ENCODE measurements around the gene TRMT10A.

TRMT10A gene

GRCh38 chr4:99507349-99507748 is 56.5 kb downstream of the TRMT10A start:
- Histone ChIP-seq H3K4ac (ENCODE audit: low read length) (no peak overlapping the region), H3K27ac (replicated peaks; ENCODE audit: low read length) (no peak overlapping the region), H3K36me3 (replicated peaks in 1 of 2; ENCODE audit: control insufficient read depth in 2 of 2, insufficient read depth in 2 of 2, low read length in 2 of 2) (no peaks in the 10 kb centered on the region), H3K4me1 (ENCODE audit: control insufficient read depth in 2 of 2, insufficient read depth in 1 of 2, low read depth in 1 of 2, low read length in 2 of 2) (no peaks in the 10 kb centered on the region), H2BK120ac (ENCODE audit: low read depth, low read length) (no peak overlapping the region), H2BK12ac (ENCODE audit: low read length) (no peak overlapping the region), H3K23ac (ENCODE audit: low read depth, low read length, poor library complexity) (no peak overlapping the region), H2AK5ac (ENCODE audit: low read depth, low read length) (no peak overlapping the region), H3K4me3 (ENCODE audit: low read length in 2 of 2) (no peak overlapping the region), H3K79me1 (ENCODE audit: low read depth, low read length) (no peaks in the 10 kb centered on the region), H2BK15ac (ENCODE audit: low read length) (no peak overlapping the region), H4K91ac (ENCODE audit: low read depth, low read length, poor library complexity) (no peak overlapping the region), H4K8ac (ENCODE audit: low read depth, low read length) (no peak overlapping the region), H2AFZ (ENCODE audit: low read length) (no peak overlapping the region), H3K9me3 (replicated peaks in 1 of 2; ENCODE audit: control insufficient read depth in 2 of 2, insufficient read depth in 1 of 2, low read depth in 1 of 2, low read length in 2 of 2) (no peaks in the 10 kb centered on the region), H3K4me2 (ENCODE audit: insufficient read depth, low read length, poor library complexity, severe bottlenecking) (no peak overlapping the region), H2BK5ac (ENCODE audit: low read length) (no peak overlapping the region), H3K18ac (ENCODE audit: low read length) (no peak overlapping the region), H3K27me3 (ENCODE audit: control insufficient read depth in 3 of 3, insufficient read depth in 3 of 3, low read depth in 1 of 3, low read length in 3 of 3) (peaks cover 0 to 4% (median 0%) of the 10 kb centered on the region in 3 experiments), H3K14ac (ENCODE audit: low read length) (no peak overlapping the region), H3K9ac (ENCODE audit: low read depth, low read length, poor library complexity) (no peak overlapping the region)
- WGBS, 2 donors (ENCODE audit: extremely low coverage in 2 of 2, insufficient read length in 2 of 2, insufficient replicate concordance in 1 of 2), result no CpG with 5 or more reads among the region's 1 CpG
- DNase-seq (ENCODE audit: low spot score), result no peak

DNA sequence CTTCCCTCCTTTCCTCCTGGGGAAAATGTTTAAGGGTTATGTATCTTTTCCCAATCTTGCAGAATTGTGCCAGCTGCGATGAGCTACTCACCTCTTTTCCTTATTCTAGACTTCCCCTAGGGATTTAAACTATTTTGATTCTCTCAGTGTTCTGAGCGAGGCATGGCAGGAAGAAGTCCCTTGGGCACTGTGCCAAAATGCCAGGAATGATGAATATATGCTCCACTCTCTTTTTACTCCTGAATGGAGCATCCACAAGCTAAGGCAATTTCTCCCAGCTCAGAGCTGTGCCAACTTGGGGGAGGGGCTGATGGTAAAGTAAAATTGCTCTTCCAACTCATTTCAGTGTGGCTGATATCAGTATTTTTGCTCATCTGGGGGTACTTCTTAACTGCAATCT is 57.1 kb downstream of the TRMT10A start:
- no peaks in the 10 kb centered on the region for H3K27me3 ChIP-seq (ENCODE audit: control insufficient read depth in 3 of 3, insufficient read depth in 3 of 3, low read depth in 1 of 3, low read length in 3 of 3)
- H2BK15ac ChIP-seq (ENCODE audit: low read length), result no peak overlapping the region
- no peak overlapping the region for H3K23ac ChIP-seq (ENCODE audit: low read depth, low read length, poor library complexity)
- H3K4me3 ChIP-seq (ENCODE audit: low read length in 2 of 2), result no peak overlapping the region
- H3K79me1 ChIP-seq (ENCODE audit: low read depth, low read length), result no peaks in the 10 kb centered on the region
- H2AFZ ChIP-seq (ENCODE audit: low read length), result no peak overlapping the region
- no peak overlapping the region for H2AK5ac ChIP-seq (ENCODE audit: low read depth, low read length)
- no peak overlapping the region for H3K4ac ChIP-seq (ENCODE audit: low read length)
- H4K91ac ChIP-seq (ENCODE audit: low read depth, low read length, poor library complexity), result no peak overlapping the region
- no peaks in the 10 kb centered on the region for H3K9me3 ChIP-seq (replicated peaks in 1 of 2; ENCODE audit: control insufficient read depth in 2 of 2, insufficient read depth in 1 of 2, low read depth in 1 of 2, low read length in 2 of 2)
- H3K4me2 ChIP-seq (ENCODE audit: insufficient read depth, low read length, poor library complexity, severe bottlenecking), result no peak overlapping the region
- no peak overlapping the region for H4K8ac ChIP-seq (ENCODE audit: low read depth, low read length)
- H3K9ac ChIP-seq (ENCODE audit: low read depth, low read length, poor library complexity), result no peak overlapping the region
- H2BK5ac ChIP-seq (ENCODE audit: low read length), result no peak overlapping the region
- no peak for DNase-seq (ENCODE audit: low spot score)
- H3K18ac ChIP-seq (ENCODE audit: low read length), result no peak overlapping the region
- H2BK12ac ChIP-seq (ENCODE audit: low read length), result no peak overlapping the region
- no peak overlapping the region for H3K14ac ChIP-seq (ENCODE audit: low read length)
- H3K27ac ChIP-seq (replicated peaks; ENCODE audit: low read length), result no peak overlapping the region
- no peaks in the 10 kb centered on the region for H3K36me3 ChIP-seq (replicated peaks in 1 of 2; ENCODE audit: control insufficient read depth in 2 of 2, insufficient read depth in 2 of 2, low read length in 2 of 2)
- no peak overlapping the region for H2BK120ac ChIP-seq (ENCODE audit: low read depth, low read length)
- no CpG with 5 or more reads among the region's 2 CpGs for WGBS, 2 donors (ENCODE audit: extremely low coverage in 2 of 2, insufficient read length in 2 of 2, insufficient replicate concordance in 1 of 2)
- no peaks in the 10 kb centered on the region for H3K4me1 ChIP-seq (ENCODE audit: control insufficient read depth in 2 of 2, insufficient read depth in 1 of 2, low read depth in 1 of 2, low read length in 2 of 2)

DNA sequence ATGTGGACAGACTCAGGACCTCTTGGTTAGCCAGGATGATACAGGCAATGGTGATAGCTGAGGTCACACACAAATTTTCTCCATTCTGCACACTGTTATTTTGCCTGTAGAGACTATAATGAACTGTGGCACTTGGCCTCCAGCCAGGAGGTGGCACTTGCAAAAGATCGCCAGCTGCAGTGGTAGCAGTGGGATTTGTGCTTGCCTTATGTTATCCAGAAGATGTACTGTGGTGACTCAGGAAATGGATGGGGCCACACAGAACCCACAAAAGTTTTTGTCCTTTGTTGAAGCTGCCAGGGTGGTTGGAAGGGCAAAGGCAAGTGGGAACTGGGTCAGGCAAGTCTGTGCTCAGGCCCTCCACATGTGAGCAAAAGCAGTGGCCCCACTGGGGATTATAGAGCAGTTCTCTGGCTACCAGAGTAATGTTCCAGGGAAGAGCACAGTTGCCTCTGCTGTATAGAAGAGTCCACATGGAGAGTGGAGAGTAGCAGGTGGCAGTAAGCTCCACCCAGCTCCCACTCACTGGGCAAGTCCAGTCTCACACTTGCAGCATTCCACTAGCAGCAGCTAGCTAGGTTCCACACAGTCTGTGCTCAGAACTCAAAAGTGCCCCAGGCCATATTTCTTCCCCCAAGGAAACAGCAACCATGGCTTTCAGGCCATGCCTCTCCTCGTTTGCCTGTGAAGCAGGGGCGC is 58.9 kb downstream of the TRMT10A start:
- H3K18ac ChIP-seq (ENCODE audit: low read length), result no peak overlapping the region
- H3K36me3 ChIP-seq (replicated peaks in 1 of 2; ENCODE audit: control insufficient read depth in 2 of 2, insufficient read depth in 2 of 2, low read length in 2 of 2), result no peaks in the 10 kb centered on the region
- H4K8ac ChIP-seq (ENCODE audit: low read depth, low read length), result no peak overlapping the region
- no peak overlapping the region for H2AK5ac ChIP-seq (ENCODE audit: low read depth, low read length)
- no peak overlapping the region for H2AFZ ChIP-seq (ENCODE audit: low read length)
- no peak overlapping the region for H2BK120ac ChIP-seq (ENCODE audit: low read depth, low read length)
- H3K9ac ChIP-seq (ENCODE audit: low read depth, low read length, poor library complexity), result no peak overlapping the region
- no peak overlapping the region for H2BK15ac ChIP-seq (ENCODE audit: low read length)
- no peak for DNase-seq (ENCODE audit: low spot score)
- no peaks in the 10 kb centered on the region for H3K4me1 ChIP-seq (ENCODE audit: control insufficient read depth in 2 of 2, insufficient read depth in 1 of 2, low read depth in 1 of 2, low read length in 2 of 2)
- no peak overlapping the region for H3K23ac ChIP-seq (ENCODE audit: low read depth, low read length, poor library complexity)
- no peak overlapping the region for H3K14ac ChIP-seq (ENCODE audit: low read length)
- no peak overlapping the region for H2BK5ac ChIP-seq (ENCODE audit: low read length)
- no peak overlapping the region for H3K27ac ChIP-seq (replicated peaks; ENCODE audit: low read length)
- H4K91ac ChIP-seq (ENCODE audit: low read depth, low read length, poor library complexity), result no peak overlapping the region
- no CpG with 5 or more reads among the region's 3 CpGs for WGBS, 2 donors (ENCODE audit: extremely low coverage in 2 of 2, insufficient read length in 2 of 2, insufficient replicate concordance in 1 of 2)
- H3K9me3 ChIP-seq (replicated peaks in 1 of 2; ENCODE audit: control insufficient read depth in 2 of 2, insufficient read depth in 1 of 2, low read depth in 1 of 2, low read length in 2 of 2), result no peaks in the 10 kb centered on the region
- H3K4ac ChIP-seq (ENCODE audit: low read length), result no peak overlapping the region
- no peak overlapping the region for H3K4me2 ChIP-seq (ENCODE audit: insufficient read depth, low read length, poor library complexity, severe bottlenecking)
- no peak overlapping the region for H3K4me3 ChIP-seq (ENCODE audit: low read length in 2 of 2)
- H2BK12ac ChIP-seq (ENCODE audit: low read length), result no peak overlapping the region
- no peaks in the 10 kb centered on the region for H3K27me3 ChIP-seq (ENCODE audit: control insufficient read depth in 3 of 3, insufficient read depth in 3 of 3, low read depth in 1 of 3, low read length in 3 of 3)
- H3K79me1 ChIP-seq (ENCODE audit: low read depth, low read length), result no peaks in the 10 kb centered on the region

Measured in neuronal stem cell (in vitro differentiated cells).